ENCODE measurements around the gene SLC10A7. TPM values are rescaled to one million over a fixed set of nuclear protein-coding genes. Genes with fewer than 3 reads are reported as not detected.

The SLC10A7 gene
- total and polyA plus RNA-seq, 4 donors, result 3.7 to 18.7 (median 7.6) TPM

- Histone ChIP-seq H3K27ac (ENCODE audit: low read depth in 1 of 2, low read length in 2 of 2) (no peak overlapping the region), H3K4me1 (ENCODE audit: control insufficient read depth in 4 of 4, insufficient read depth in 4 of 4, low read length in 3 of 4) (peaks cover 7 to 15% (median 11%) of the 10 kb centered on the region in 4 donors), H3K9ac (ENCODE audit: low read depth in 1 of 2, low read length in 2 of 2) (no peak overlapping the region), H3K36me3 (ENCODE audit: control insufficient read depth in 4 of 4, insufficient read depth in 3 of 4, low read depth in 1 of 4, low read length in 3 of 4) (no peaks in the 10 kb centered on the region), H3K27me3 (ENCODE audit: control insufficient read depth in 4 of 4, insufficient read depth in 4 of 4, low read length in 3 of 4) (peaks cover 0 to 4% (median 0%) of the 10 kb centered on the region in 4 donors), H3K9me3 (ENCODE audit: control insufficient read depth in 4 of 4, low read length in 3 of 4) (no peaks in the 10 kb centered on the region), H3K4me3 (ENCODE audit: low read depth in 1 of 3, low read length in 3 of 3) (no peak overlapping the region)
- 96% methylated on average over 4 of the region's 4 CpGs for WGBS
- no peak for DNase-seq (ENCODE audit: low spot score)
- TF ChIP-seq YY1 (IDR thresholded peaks at IDR 0.05) (no peak), NR2F2 (IDR thresholded peaks at IDR 0.05) (no peak), RXRA (IDR thresholded peaks at IDR 0.05) (no peak), SP1 (IDR thresholded peaks at IDR 0.05) (no peak), JUND (IDR thresholded peaks at IDR 0.05) (no peak), TAF1 (conservative IDR thresholded peaks at IDR 0.05) (no peak), GABPA (IDR thresholded peaks at IDR 0.05 in 1 of 2, conservative IDR thresholded peaks at IDR 0.05 in 1 of 2) (no peak), ZBTB33 (IDR thresholded peaks at IDR 0.05) (no peak), CTCF (IDR thresholded peaks at IDR 0.05; ENCODE audit: low read depth, low read length, missing input control) (no peak)
These were observed 186.8 kb downstream of the SLC10A7 start for GRCh38 chr4:146334862-146335449.

GRCh38 chr4:146333895-146334262 is 187.9 kb downstream of the SLC10A7 start:
- H3K4me3 ChIP-seq (ENCODE audit: low read depth in 1 of 3, low read length in 3 of 3), result no peak overlapping the region
- DNase-seq (ENCODE audit: low spot score), result no peak
- no peaks in the 10 kb centered on the region for H3K36me3 ChIP-seq (ENCODE audit: control insufficient read depth in 4 of 4, insufficient read depth in 3 of 4, low read depth in 1 of 4, low read length in 3 of 4)
- peaks cover 7 to 15% (median 11%) of the 10 kb centered on the region in 4 donors for H3K4me1 ChIP-seq (ENCODE audit: control insufficient read depth in 4 of 4, insufficient read depth in 4 of 4, low read length in 3 of 4)
- 83% methylated on average over 2 of the region's 2 CpGs for WGBS
- no peak overlapping the region for H3K27ac ChIP-seq (ENCODE audit: low read depth in 1 of 2, low read length in 2 of 2)
- H3K27me3 ChIP-seq (ENCODE audit: control insufficient read depth in 4 of 4, insufficient read depth in 4 of 4, low read length in 3 of 4), result peaks cover 0 to 4% (median 0%) of the 10 kb centered on the region in 4 donors
- H3K9ac ChIP-seq (ENCODE audit: low read depth in 1 of 2, low read length in 2 of 2), result no peak overlapping the region
- H3K9me3 ChIP-seq (ENCODE audit: control insufficient read depth in 4 of 4, low read length in 3 of 4), result no peaks in the 10 kb centered on the region
- TF ChIP-seq ZBTB33 (IDR thresholded peaks at IDR 0.05), result no peak
- no peak for TF ChIP-seq FOXA1 (IDR thresholded peaks at IDR 0.05)

GRCh38 chr4:146333187-146333894 is 188.4 kb downstream of the SLC10A7 start:
- H3K9ac ChIP-seq (ENCODE audit: low read depth in 1 of 2, low read length in 2 of 2), result no peak overlapping the region
- TF ChIP-seq HNF4G (IDR thresholded peaks at IDR 0.05), result no peak
- no peak for TF ChIP-seq YY1 (IDR thresholded peaks at IDR 0.05)
- TF ChIP-seq RXRA (IDR thresholded peaks at IDR 0.05), result no peak
- no peak for TF ChIP-seq MAX (IDR thresholded peaks at IDR 0.05)
- no peak for TF ChIP-seq SP1 (IDR thresholded peaks at IDR 0.05)
- TF ChIP-seq REST (IDR thresholded peaks at IDR 0.05), result no peak
- no peak for TF ChIP-seq RAD21 (IDR thresholded peaks at IDR 0.05)
- TF ChIP-seq FOXA1 (IDR thresholded peaks at IDR 0.05), result no peak
- no peak for TF ChIP-seq NR2F2 (IDR thresholded peaks at IDR 0.05)
- TF ChIP-seq TAF1 (conservative IDR thresholded peaks at IDR 0.05), result no peak
- TF ChIP-seq EGR1 (IDR thresholded peaks at IDR 0.05; ENCODE audit: low read depth in 2 of 2), result no peak
- WGBS, result 67% methylated on average over 4 of the region's 4 CpGs
- H3K9me3 ChIP-seq (ENCODE audit: control insufficient read depth in 4 of 4, low read length in 3 of 4), result no peaks in the 10 kb centered on the region
- H3K4me1 ChIP-seq (ENCODE audit: control insufficient read depth in 4 of 4, insufficient read depth in 4 of 4, low read length in 3 of 4), result peaks cover 7 to 15% (median 11%) of the 10 kb centered on the region in 4 donors
- no peak overlapping the region for H3K27ac ChIP-seq (ENCODE audit: low read depth in 1 of 2, low read length in 2 of 2)
- H3K4me3 ChIP-seq (ENCODE audit: low read depth in 1 of 3, low read length in 3 of 3), result no peak overlapping the region
- no peak for DNase-seq (ENCODE audit: low spot score)
- H3K27me3 ChIP-seq (ENCODE audit: control insufficient read depth in 4 of 4, insufficient read depth in 4 of 4, low read length in 3 of 4), result peaks cover 0 to 4% (median 0%) of the 10 kb centered on the region in 4 donors
- H3K36me3 ChIP-seq (ENCODE audit: control insufficient read depth in 4 of 4, insufficient read depth in 3 of 4, low read depth in 1 of 4, low read length in 3 of 4), result no peaks in the 10 kb centered on the region
